Mucosa of descending colon (tissue), 3 donors: Measurements from ENCODE around the gene SLC35G4. TPM values are rescaled to one million over a fixed set of nuclear protein-coding genes. Genes with fewer than 3 reads are reported as not detected.

Experiments
- ATAC-seq: fragments of 200-7000 bp; cut with Tn5 transposase; one replicate; pipeline ENCODE4 v1.9.1; 2020; ENCODE audit warnings: mild to moderate bottlenecking, moderate library complexity
- DNase-seq, 3 donors: peaks; one replicate each; pipeline ENCODE4 v3.0.0-alpha.2; 2020
- H3K36me3 ChIP-seq: fragments of 200-600 bp; one replicate; pipeline ENCODE4 v1.8.0; 2021; ENCODE audit warnings: low read depth, mild to moderate bottlenecking
- H3K4me1 ChIP-seq: fragments of 200-600 bp; one replicate; pipeline ENCODE4 v1.8.0; 2021; ENCODE audit warnings: low read depth, mild to moderate bottlenecking
- H3K4me3 ChIP-seq: fragments of 200-600 bp; one replicate; pipeline ENCODE4 v1.8.0; 2021; ENCODE audit warnings: mild to moderate bottlenecking
- H3K9me3 ChIP-seq: fragments of 200-600 bp; one replicate; pipeline ENCODE4 v1.8.0; 2021; ENCODE audit warnings: mild to moderate bottlenecking
- intact Hi-C, 2 donors: fragments of 100-400 bp; cut with DNase I in 1 of 2; cut with micrococcal nuclease in 1 of 2; formaldehyde crosslinking; loops; one replicate each; pipeline versions ENCODE4 v1.11.0 to v1.11.1; 2022; cut with DNase I, micrococcal nuclease
- total RNA-seq, 3 donors: library from RNA; stranded (reverse); fragmentation: NEBNext Ultra II Directional in 2 of 3; extraction: Animal tissue kit (Norgen Biotek cat#: 25700) in 2 of 3; gene quantifications; one replicate each; pipeline versions ENCODE4 v1.2.1 to v1.2.4, GENCODE V29; 2021 to 2023
- TF ChIP-seq, protein P1 (sequence below): fragments of 200-600 bp; IDR thresholded peaks from one replicate; pipeline ENCODE4 v1.8.0; 2022; ENCODE audit warnings: antibody characterized with exemption, mild to moderate bottlenecking
- donor health status: DM: no; HTN: no; CAD: no; lungs with moderate emphysema.
- donor health status: DM: no; HTN: no; CAD: no.
- donor health status: DM: no; HTN: yes; CAD: no.

Gene SLC35G4
- total RNA-seq, 3 donors from 2014 or later: not detected

DNA sequence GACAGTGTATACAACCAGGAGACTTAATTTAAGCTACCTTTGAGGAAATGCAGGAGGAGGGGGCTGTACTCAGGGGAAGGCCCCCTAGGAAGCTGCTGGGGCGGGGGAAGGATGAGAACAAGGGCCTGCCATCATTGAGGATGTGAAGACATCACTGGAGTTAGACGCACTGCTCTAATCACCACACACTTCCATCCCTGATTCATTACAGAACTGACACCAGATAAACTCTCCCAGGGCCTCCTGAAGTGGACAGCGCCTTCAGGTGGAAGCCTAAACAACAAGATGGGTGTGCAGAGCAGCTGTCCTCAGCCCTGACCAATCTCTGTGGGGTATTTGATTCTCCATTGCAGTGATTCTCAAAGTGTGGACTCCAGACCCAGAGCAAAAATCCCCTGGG lies 30.6 kb upstream of the SLC35G4 start:
- ATAC-seq (no peak), DNase-seq (no peak)
- TF ChIP-seq, protein P1, sequence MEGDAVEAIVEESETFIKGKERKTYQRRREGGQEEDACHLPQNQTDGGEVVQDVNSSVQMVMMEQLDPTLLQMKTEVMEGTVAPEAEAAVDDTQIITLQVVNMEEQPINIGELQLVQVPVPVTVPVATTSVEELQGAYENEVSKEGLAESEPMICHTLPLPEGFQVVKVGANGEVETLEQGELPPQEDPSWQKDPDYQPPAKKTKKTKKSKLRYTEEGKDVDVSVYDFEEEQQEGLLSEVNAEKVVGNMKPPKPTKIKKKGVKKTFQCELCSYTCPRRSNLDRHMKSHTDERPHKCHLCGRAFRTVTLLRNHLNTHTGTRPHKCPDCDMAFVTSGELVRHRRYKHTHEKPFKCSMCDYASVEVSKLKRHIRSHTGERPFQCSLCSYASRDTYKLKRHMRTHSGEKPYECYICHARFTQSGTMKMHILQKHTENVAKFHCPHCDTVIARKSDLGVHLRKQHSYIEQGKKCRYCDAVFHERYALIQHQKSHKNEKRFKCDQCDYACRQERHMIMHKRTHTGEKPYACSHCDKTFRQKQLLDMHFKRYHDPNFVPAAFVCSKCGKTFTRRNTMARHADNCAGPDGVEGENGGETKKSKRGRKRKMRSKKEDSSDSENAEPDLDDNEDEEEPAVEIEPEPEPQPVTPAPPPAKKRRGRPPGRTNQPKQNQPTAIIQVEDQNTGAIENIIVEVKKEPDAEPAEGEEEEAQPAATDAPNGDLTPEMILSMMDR: no peak
- Histone ChIP-seq H3K4me3 (no peak overlapping the region), H3K36me3 (no peaks in the 10 kb centered on the region), H3K9me3 (no peaks in the 10 kb centered on the region), H3K4me1 (no peaks in the 10 kb centered on the region)
- intact Hi-C loops: no loop called here

DNA sequence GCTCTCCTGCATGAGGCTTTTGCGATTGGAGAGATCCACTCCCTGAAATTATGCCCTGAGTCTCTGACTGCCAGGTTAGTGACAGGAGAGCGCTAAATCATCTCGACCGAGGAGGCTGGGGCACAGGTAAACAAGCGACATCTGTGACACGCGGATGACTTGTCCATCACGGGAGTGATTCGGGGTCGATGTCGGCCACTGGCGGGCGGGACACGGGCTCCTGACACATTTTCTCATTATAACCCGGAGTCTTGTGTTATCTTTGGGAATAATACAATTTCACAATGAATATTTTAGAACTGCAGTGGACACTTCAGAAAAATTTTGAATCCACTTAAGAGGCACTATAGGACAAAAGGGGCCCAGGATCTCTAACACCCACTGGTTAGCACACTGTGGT lies 29.5 kb upstream of the SLC35G4 start:
- intact Hi-C loops: no loop called here
- Histone ChIP-seq H3K4me1 (no peaks in the 10 kb centered on the region), H3K4me3 (no peak overlapping the region), H3K36me3 (no peaks in the 10 kb centered on the region), H3K9me3 (no peaks in the 10 kb centered on the region)
- DNase-seq: no peak
- no peak for ATAC-seq
- TF ChIP-seq, protein P1: no peak

DNA sequence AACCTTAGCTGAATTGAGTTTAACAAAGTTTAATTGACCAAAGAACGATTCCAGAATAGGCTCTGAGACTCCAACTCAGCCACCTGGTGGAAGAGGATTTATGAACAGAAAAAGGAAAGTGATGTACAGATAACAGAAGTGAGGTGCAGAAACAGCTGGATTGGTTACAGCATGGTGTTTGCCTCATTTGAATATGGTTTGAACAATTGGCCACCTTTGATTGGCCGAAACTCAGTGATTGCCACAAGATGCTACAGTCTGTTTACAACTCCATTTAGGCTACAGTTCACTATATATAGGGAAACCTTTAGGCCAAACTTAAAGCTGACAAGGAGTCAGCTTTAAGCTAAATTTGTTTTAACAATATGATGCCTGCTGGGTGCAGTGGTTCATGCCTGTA lies 28.1 kb upstream of the SLC35G4 start:
- Histone ChIP-seq H3K36me3 (no peaks in the 10 kb centered on the region), H3K4me1 (no peaks in the 10 kb centered on the region), H3K4me3 (no peak overlapping the region), H3K9me3 (no peaks in the 10 kb centered on the region)
- ATAC-seq (no peak), DNase-seq (no peak)
- TF ChIP-seq, protein P1: no peak
- intact Hi-C loops: no loop called here

DNA sequence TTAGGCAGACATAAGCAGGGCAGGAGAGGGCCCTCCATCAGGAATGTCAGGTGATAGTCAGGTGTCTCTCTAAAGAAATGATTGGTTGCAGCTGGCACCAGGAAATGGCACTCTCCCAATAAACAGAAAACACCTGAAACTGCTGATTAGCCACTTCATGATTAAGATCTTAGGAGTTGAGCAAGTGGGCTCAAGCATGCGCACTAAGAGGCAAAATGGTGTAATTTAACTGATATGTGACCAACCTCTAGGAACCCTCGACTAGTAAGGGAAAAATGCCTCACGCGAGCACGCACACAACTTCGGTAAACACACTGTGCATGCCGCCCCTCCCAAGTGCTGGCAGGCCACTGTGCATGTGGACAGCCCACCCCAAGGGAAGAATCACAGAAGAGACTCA lies 23.8 kb upstream of the SLC35G4 start:
- DNase-seq (no peak), ATAC-seq (no peak)
- no peak overlapping the region for H3K4me3 ChIP-seq
- no peaks in the 10 kb centered on the region for H3K9me3 ChIP-seq
- TF ChIP-seq, protein P1: no peak
- no peaks in the 10 kb centered on the region for H3K36me3 ChIP-seq
- intact Hi-C loops: no loop called here
- no peaks in the 10 kb centered on the region for H3K4me1 ChIP-seq

DNA sequence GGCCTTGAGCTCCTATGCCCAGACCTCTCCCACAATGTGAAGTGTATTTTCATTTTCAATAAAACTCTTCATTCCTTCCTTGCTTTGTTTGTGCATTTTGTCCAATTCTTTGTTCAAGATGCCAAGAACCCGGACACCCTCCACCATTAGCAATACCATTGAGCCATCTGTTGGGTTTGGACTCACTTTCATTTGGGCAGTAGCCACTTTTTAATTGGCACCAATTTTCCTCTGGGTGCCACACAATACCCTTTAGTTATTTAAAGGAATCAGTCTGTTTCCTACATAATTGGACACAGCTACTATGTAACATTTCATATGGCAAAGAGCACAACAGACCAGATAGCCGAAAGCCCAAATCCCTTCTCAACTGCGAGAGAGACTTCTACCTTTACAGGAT lies 22.5 kb upstream of the SLC35G4 start:
- TF ChIP-seq, protein P1: no peak
- no peak overlapping the region for H3K4me3 ChIP-seq
- intact Hi-C loops: no loop called here
- no peaks in the 10 kb centered on the region for H3K9me3 ChIP-seq
- DNase-seq (no peak), ATAC-seq (no peak)
- no peaks in the 10 kb centered on the region for H3K4me1 ChIP-seq
- no peaks in the 10 kb centered on the region for H3K36me3 ChIP-seq

DNA sequence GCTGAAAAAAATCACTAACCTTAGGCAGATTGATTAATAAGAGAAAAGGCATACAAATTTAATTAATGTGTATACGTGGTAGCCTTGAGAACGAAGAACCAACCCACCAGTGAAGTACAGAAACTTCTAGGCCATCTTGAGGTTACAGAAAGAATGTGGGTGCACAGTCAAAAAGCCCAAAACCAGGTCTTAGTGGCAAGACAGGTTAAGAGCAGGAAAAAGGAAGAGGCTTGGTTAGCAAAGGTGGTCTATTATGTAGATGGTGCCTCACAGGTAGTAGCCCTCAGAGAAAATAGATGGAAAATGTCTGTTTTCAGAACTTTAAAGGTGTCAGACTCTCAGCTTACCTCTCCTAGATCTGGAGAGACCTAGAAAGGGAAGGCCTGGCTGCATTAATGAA lies 22.0 kb upstream of the SLC35G4 start:
- intact Hi-C loops: no loop called here
- no peaks in the 10 kb centered on the region for H3K9me3 ChIP-seq
- TF ChIP-seq, protein P1: no peak
- no peaks in the 10 kb centered on the region for H3K36me3 ChIP-seq
- ATAC-seq (no peak), DNase-seq (no peak)
- H3K4me3 ChIP-seq: no peak overlapping the region
- no peaks in the 10 kb centered on the region for H3K4me1 ChIP-seq
